Chondrocyte (in vitro differentiated cells): ENCODE measurements around the gene SNU13. TPM values are rescaled to one million over a fixed set of nuclear protein-coding genes. Genes with fewer than 3 reads are reported as not detected.

Experiments
- DNase-seq: peaks from one replicate; pipeline ENCODE4 v3.0.0; 2021; ENCODE audit warnings: mixed read lengths, low spot score
- H3K27ac Mint-ChIP-seq: one replicate; pipeline ENCODE4 v1.8.0; 2021; ENCODE audit warnings: mild to moderate bottlenecking, moderate library complexity, mixed read lengths; ENCODE audit not compliant: unreplicated experiment
- H3K27me3 Mint-ChIP-seq: 2 replicates; pipeline ENCODE4 v1.8.0; 2021; ENCODE audit warnings: low read depth, mixed read lengths
- H3K36me3 Mint-ChIP-seq: 2 replicates; pipeline ENCODE4 v1.8.0; 2021; ENCODE audit warnings: low read depth, mixed read lengths
- H3K4me1 Mint-ChIP-seq: 2 replicates; pipeline ENCODE4 v1.8.0; 2021; ENCODE audit warnings: low read depth, mild to moderate bottlenecking, mixed read lengths
- H3K4me3 Mint-ChIP-seq: one replicate; pipeline ENCODE4 v1.8.0; 2021; ENCODE audit warnings: mild to moderate bottlenecking, moderate library complexity, mixed read lengths; ENCODE audit not compliant: unreplicated experiment
- H3K9me3 Mint-ChIP-seq: 2 replicates; pipeline ENCODE4 v1.8.0; 2021; ENCODE audit warnings: low read depth, mixed read lengths
- CTCF ChIP-seq: fragments of 200-600 bp; sonication (generic); IDR thresholded peaks from 2 replicates; pipeline ENCODE4 v1.5.0; 2021; ENCODE audit warnings: antibody characterized with exemption, mild to moderate bottlenecking, moderate library complexity
- total RNA-seq: library from RNA; stranded (reverse); gene quantifications from 3 replicates; pipeline ENCODE4 v1.2.1, GENCODE V29; 2021

SNU13 gene
- total RNA-seq, 1 donor from 2014 or later, result 88.8 TPM

- Mint-ChIP-seq H3K4me3 (no peak overlapping the region), H3K27me3 (no peaks in the 10 kb centered on the region), H3K27ac (no peak overlapping the region), H3K36me3 (no peaks in the 10 kb centered on the region), H3K9me3 (no peaks in the 10 kb centered on the region), H3K4me1 (no peaks in the 10 kb centered on the region)
- no peak for DNase-seq
- TF ChIP-seq CTCF, result no peak
Observed at GRCh38 chr22:41722496-41722895, 33.8 kb upstream of the SNU13 start.

DNA sequence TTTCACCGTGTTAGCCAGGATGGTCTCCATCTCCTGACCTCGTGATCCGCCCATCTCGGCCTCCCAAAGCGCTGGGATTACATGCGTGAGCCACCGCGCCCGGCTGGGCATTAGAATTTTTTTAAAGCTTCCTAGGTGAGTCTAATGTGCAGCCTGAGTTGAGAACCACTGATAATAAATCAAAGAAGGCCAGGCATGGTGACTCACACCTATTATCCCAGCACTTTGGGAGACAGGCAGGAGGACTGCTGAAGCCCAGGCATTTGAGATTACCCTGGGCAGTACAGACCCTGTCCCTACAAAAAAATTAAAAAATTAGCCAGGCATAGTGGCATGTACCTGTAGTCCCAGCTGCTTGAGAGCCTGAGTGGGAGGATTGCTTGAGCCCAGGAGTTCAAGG lies 24.3 kb upstream of the SNU13 start:
- DNase-seq, result no peak

GRCh38 chr22:41709341-41709740 lies 20.7 kb upstream of the SNU13 start:
- Mint-ChIP-seq H3K4me1 (no peaks in the 10 kb centered on the region), H3K4me3 (no peak overlapping the region), H3K9me3 (no peaks in the 10 kb centered on the region), H3K27me3 (peaks cover 3% of the 10 kb centered on the region), H3K27ac (no peak overlapping the region), H3K36me3 (no peaks in the 10 kb centered on the region)
- no peak for TF ChIP-seq CTCF
- DNase-seq, result no peak

More for the DNA sequence above, 24.3 kb upstream of the SNU13 start:
- H3K36me3 Mint-ChIP-seq, result no peaks in the 10 kb centered on the region
- H3K27me3 Mint-ChIP-seq, result peaks cover 2% of the 10 kb centered on the region
- no peak for TF ChIP-seq CTCF
- H3K4me1 Mint-ChIP-seq, result no peaks in the 10 kb centered on the region
- H3K9me3 Mint-ChIP-seq, result no peaks in the 10 kb centered on the region
- H3K27ac Mint-ChIP-seq, result no peak overlapping the region
- H3K4me3 Mint-ChIP-seq, result no peak overlapping the region

GRCh38 chr22:41702763-41703162 lies 14.1 kb upstream of the SNU13 start:
- H3K36me3 Mint-ChIP-seq, result no peaks in the 10 kb centered on the region
- TF ChIP-seq CTCF, result no peak
- H3K4me3 Mint-ChIP-seq, result no peak overlapping the region
- no peaks in the 10 kb centered on the region for H3K4me1 Mint-ChIP-seq
- peaks cover 2% of the 10 kb centered on the region for H3K27me3 Mint-ChIP-seq
- no peak for DNase-seq
- no peaks in the 10 kb centered on the region for H3K9me3 Mint-ChIP-seq
- no peak overlapping the region for H3K27ac Mint-ChIP-seq

- Mint-ChIP-seq H3K27me3 (no peaks in the 10 kb centered on the region), H3K36me3 (no peaks in the 10 kb centered on the region), H3K4me3 (no peak overlapping the region), H3K27ac (no peak overlapping the region), H3K9me3 (no peaks in the 10 kb centered on the region), H3K4me1 (no peaks in the 10 kb centered on the region)
- no peak for DNase-seq
- no peak for TF ChIP-seq CTCF
Observed at GRCh38 chr22:41700108-41700364, 11.4 kb upstream of the SNU13 start.
